ENCODE data around the gene PRKCH. TPM values are rescaled to one million over a fixed set of nuclear protein-coding genes. Genes with fewer than 3 reads are reported as not detected.

Gene PRKCH
- total RNA-seq, 2 donors from 2014 or later = 7.2 to 8.6 TPM

- Histone ChIP-seq H3K4me1 (ENCODE audit: control insufficient read depth, insufficient read depth, low read length) (no peaks in the 10 kb centered on the region), H3K9ac (ENCODE audit: extremely low read depth, low read length, poor library complexity, severe bottlenecking) (no peak overlapping the region), H3K36me3 (ENCODE audit: control insufficient read depth, insufficient read depth, low read length) (no peaks in the 10 kb centered on the region), H3K9me3 (ENCODE audit: control insufficient read depth, low read length) (peaks cover 31% of the 10 kb centered on the region), H3K4me3 (ENCODE audit: low read length) (no peak overlapping the region), H3K27ac (ENCODE audit: low read depth, low read length) (no peak overlapping the region), H3K27me3 (ENCODE audit: control insufficient read depth, insufficient read depth, low read length, poor library complexity, severe bottlenecking) (no peaks in the 10 kb centered on the region)
- H3K27ac Mint-ChIP-seq = no peak overlapping the region
- no peak overlapping the region for H3K4me3 Mint-ChIP-seq
- DNase-seq = no peak
- peaks cover 45% of the 10 kb centered on the region for H3K9me3 Mint-ChIP-seq
- 87 to 93% methylated on average over 3 of the region's 3 CpGs for WGBS, 2 experiments (ENCODE audit: insufficient coverage in 1 of 2, insufficient read length in 1 of 2)
- no peak for TF ChIP-seq CTCF (conservative IDR thresholded peaks at IDR 0.05)
- H3K36me3 Mint-ChIP-seq (ENCODE audit: low read depth) = peaks cover 13% of the 10 kb centered on the region
- H3K4me1 Mint-ChIP-seq = no peaks in the 10 kb centered on the region
- H3K27me3 Mint-ChIP-seq (ENCODE audit: insufficient read depth) = peaks cover 2% of the 10 kb centered on the region
These were observed 53.8 kb downstream of the PRKCH start for GRCh38 chr14:61375218-61375617.

GRCh38 chr14:61376314-61376713, 54.9 kb downstream of the PRKCH start:
- TF ChIP-seq CTCF (conservative IDR thresholded peaks at IDR 0.05) = no peak
- Histone ChIP-seq H3K36me3 (ENCODE audit: control insufficient read depth, insufficient read depth, low read length) (no peaks in the 10 kb centered on the region), H3K9ac (ENCODE audit: extremely low read depth, low read length, poor library complexity, severe bottlenecking) (no peak overlapping the region), H3K27me3 (ENCODE audit: control insufficient read depth, insufficient read depth, low read length, poor library complexity, severe bottlenecking) (no peaks in the 10 kb centered on the region), H3K9me3 (ENCODE audit: control insufficient read depth, low read length) (peaks cover 31% of the 10 kb centered on the region), H3K4me3 (ENCODE audit: low read length) (no peak overlapping the region), H3K27ac (ENCODE audit: low read depth, low read length) (no peak overlapping the region), H3K4me1 (ENCODE audit: control insufficient read depth, insufficient read depth, low read length) (no peaks in the 10 kb centered on the region)
- Mint-ChIP-seq H3K4me1 (no peaks in the 10 kb centered on the region), H3K27ac (no peak overlapping the region), H3K27me3 (ENCODE audit: insufficient read depth) (peaks cover 2% of the 10 kb centered on the region), H3K9me3 (peaks cover 45% of the 10 kb centered on the region), H3K36me3 (ENCODE audit: low read depth) (peaks cover 13% of the 10 kb centered on the region), H3K4me3 (no peak overlapping the region)
- DNase-seq = no peak
- WGBS, 2 experiments (ENCODE audit: insufficient coverage in 1 of 2, insufficient read length in 1 of 2) = 92 to 100% methylated on average over 1 of the region's 1 CpG

- no peak overlapping the region for H3K9ac ChIP-seq (ENCODE audit: extremely low read depth, low read length, poor library complexity, severe bottlenecking)
These were observed 56.4 kb downstream of the PRKCH start for GRCh38 chr14:61377749-61378148.

More at GRCh38 chr14:61377749-61378148, 56.4 kb downstream of the PRKCH start:
- no peak for DNase-seq
- Histone ChIP-seq H3K9me3 (ENCODE audit: control insufficient read depth, low read length) (peaks cover 31% of the 10 kb centered on the region), H3K27ac (ENCODE audit: low read depth, low read length) (no peak overlapping the region), H3K36me3 (ENCODE audit: control insufficient read depth, insufficient read depth, low read length) (no peaks in the 10 kb centered on the region), H3K27me3 (ENCODE audit: control insufficient read depth, insufficient read depth, low read length, poor library complexity, severe bottlenecking) (no peaks in the 10 kb centered on the region), H3K4me1 (ENCODE audit: control insufficient read depth, insufficient read depth, low read length) (no peaks in the 10 kb centered on the region), H3K4me3 (ENCODE audit: low read length) (no peak overlapping the region)
- no peak for TF ChIP-seq CTCF (conservative IDR thresholded peaks at IDR 0.05)
- Mint-ChIP-seq H3K9me3 (peaks cover 37% of the 10 kb centered on the region), H3K36me3 (ENCODE audit: low read depth) (peaks cover 11% of the 10 kb centered on the region), H3K27me3 (ENCODE audit: insufficient read depth) (peaks cover 2% of the 10 kb centered on the region), H3K4me1 (no peaks in the 10 kb centered on the region), H3K4me3 (no peak overlapping the region), H3K27ac (no peak overlapping the region)

Measured in endodermal cell (in vitro differentiated cells).